IMR-90 (cell line): ENCODE data around the gene SLC6A6. TPM values are rescaled to one million over a fixed set of nuclear protein-coding genes. Genes with fewer than 3 reads are reported as not detected.

Experiments used
- ATAC-seq: fragments of 200-7000 bp; cut with Tn5 transposase; 2 replicates; pipeline ENCODE4 v1.9.1; 2020; ENCODE audit warnings: low read depth, mild to moderate bottlenecking, moderate library complexity
- BruUV-seq: library from RNA; stranded (reverse); fragments of 400-500 nt; replicated peaks from 2 replicates; lab custom pipeline; 2021; lab: Mats Ljungman, UMichigan
- CTCF ChIA-PET: fragments of 300-600 bp; formaldehyde crosslinking; extraction: SDS; loops from one replicate; lab custom pipeline; 2021; ENCODE audit warnings: antibody characterized with exemption; lab: Yijun Ruan, JAX
- POLR2A ChIA-PET: fragments of 300-600 bp; sonication (Branson Sonifier 250); formaldehyde crosslinking; loops from one replicate; lab custom pipeline; 2022; ENCODE audit warnings: antibody characterized with exemption; ENCODE audit not compliant: unreplicated experiment; lab: Charles Lee
- DNase-seq: peaks from one replicate; pipeline ENCODE4 v3.0.0; 2013
- H2AFZ ChIP-seq: replicated peaks from 2 replicates; pipeline ENCODE3; 2013; ENCODE audit warnings: low read length, mild to moderate bottlenecking; ENCODE audit not compliant: poor library complexity
- H2AK5ac ChIP-seq: 2 replicates; pipeline ENCODE4 v1.6.1; 2013; ENCODE audit warnings: low read depth, low read length, inconsistent platforms
- H2AK9ac ChIP-seq: replicated peaks from 2 replicates; pipeline ENCODE3; 2013; ENCODE audit warnings: mild to moderate bottlenecking, low read depth, low read length, moderate library complexity; ENCODE audit not compliant: poor library complexity
- H2BK120ac ChIP-seq: 2 replicates; pipeline ENCODE4 v1.6.1; 2013; ENCODE audit warnings: low read depth, low read length, inconsistent platforms
- H2BK15ac ChIP-seq: 3 replicates; pipeline ENCODE4 v1.6.1; 2013; ENCODE audit warnings: low read depth, low read length, inconsistent platforms
- H2BK20ac ChIP-seq: 2 replicates; pipeline ENCODE4 v1.6.1; 2013; ENCODE audit warnings: low read depth, mild to moderate bottlenecking, inconsistent platforms, low read length, moderate library complexity
- H2BK5ac ChIP-seq: 2 replicates; pipeline ENCODE4 v1.6.1; 2013; ENCODE audit warnings: mild to moderate bottlenecking, low read depth, low read length, inconsistent platforms; ENCODE audit not compliant: poor library complexity, severe bottlenecking
- H3K14ac ChIP-seq: replicated peaks from 2 replicates; pipeline ENCODE4 v1.6.1; 2013; ENCODE audit warnings: low read depth, low read length, inconsistent platforms
- H3K18ac ChIP-seq: 2 replicates; pipeline ENCODE4 v1.6.1; 2013; ENCODE audit warnings: low read depth, low read length, control low read depth
- H3K23ac ChIP-seq: 2 replicates; pipeline ENCODE4 v1.6.1; 2013; ENCODE audit warnings: low read depth, low read length, inconsistent platforms
- H3K27ac ChIP-seq: 2 replicates; pipeline ENCODE4 v1.5.1; 2013; ENCODE audit warnings: mild to moderate bottlenecking, control low read depth, low read length; ENCODE audit not compliant: insufficient read depth
- H3K27me3 ChIP-seq: 2 replicates; pipeline ENCODE4 v1.6.1; 2013; ENCODE audit warnings: low read length; ENCODE audit not compliant: control insufficient read depth, insufficient read depth
- H3K36me3 ChIP-seq: 2 replicates; pipeline ENCODE4 v1.6.1; 2013; ENCODE audit warnings: low read length, mixed read lengths; ENCODE audit not compliant: control insufficient read depth, insufficient read depth
- H3K4ac ChIP-seq: 2 replicates; pipeline ENCODE4 v1.6.1; 2013; ENCODE audit warnings: low read depth, low read length, inconsistent platforms
- H3K4me1 ChIP-seq: 2 replicates; pipeline ENCODE4 v1.6.1; 2013; ENCODE audit warnings: low read length, mixed read lengths; ENCODE audit not compliant: control insufficient read depth, insufficient read depth
- H3K4me2 ChIP-seq: 2 replicates; pipeline ENCODE4 v1.6.1; 2013; ENCODE audit warnings: low read depth, mild to moderate bottlenecking, control low read depth, low read length, moderate library complexity
- H3K4me3 ChIP-seq: 2 replicates; pipeline ENCODE4 v1.5.1; 2013; ENCODE audit warnings: low read depth, mild to moderate bottlenecking, control low read depth, low read length, moderate library complexity; ENCODE audit not compliant: insufficient read depth
- H3K56ac ChIP-seq: 2 replicates; pipeline ENCODE4 v1.6.1; 2013; ENCODE audit warnings: low read length, inconsistent platforms; ENCODE audit not compliant: insufficient read depth; ENCODE audit errors: extremely low read depth
- H3K79me1 ChIP-seq, 2 experiments: 2 replicates each; pipeline ENCODE4 v1.6.1; 2013; ENCODE audit warnings: low read length in 2 of 2, inconsistent platforms in 1 of 2, low read depth in 1 of 2
- H3K9ac ChIP-seq: 2 replicates; pipeline ENCODE4 v1.6.1; 2013; ENCODE audit warnings: low read depth, low read length, control low read depth
- H3K9me1 ChIP-seq: 2 replicates; pipeline ENCODE4 v1.6.1; 2013; ENCODE audit warnings: low read length, inconsistent platforms; ENCODE audit not compliant: insufficient read depth
- H3K9me3 ChIP-seq: 2 replicates; pipeline ENCODE4 v1.6.1; 2013; ENCODE audit warnings: low read length; ENCODE audit not compliant: control insufficient read depth, insufficient read depth
- H4K20me1 ChIP-seq: 2 replicates; pipeline ENCODE4 v1.6.1; 2013; ENCODE audit warnings: low read length, inconsistent platforms; ENCODE audit not compliant: insufficient read depth
- H4K5ac ChIP-seq: 2 replicates; pipeline ENCODE4 v1.6.1; 2013; ENCODE audit warnings: mild to moderate bottlenecking, low read depth, low read length, control low read depth
- H4K8ac ChIP-seq, 2 experiments: 2 replicates each; pipeline ENCODE4 v1.6.1; 2013; ENCODE audit warnings: low read depth in 2 of 2, low read length in 2 of 2, control low read depth in 1 of 2, inconsistent platforms in 1 of 2
- H4K91ac ChIP-seq: 2 replicates; pipeline ENCODE4 v1.6.1; 2013; ENCODE audit warnings: low read depth, low read length, inconsistent platforms; ENCODE audit not compliant: insufficient read depth
- BHLHE40 ChIP-seq: fragments of 150-350 bp; IDR thresholded peaks from 2 replicates; pipeline ENCODE4 v1.6.1; 2016; ENCODE audit warnings: mild to moderate bottlenecking, low read depth, low read length
- CEBPB ChIP-seq: IDR thresholded peaks from 2 replicates; pipeline ENCODE4 v1.6.1; 2012; ENCODE audit warnings: low read depth, low read length, improper control_type of control experiment
- CHD1 ChIP-seq: IDR thresholded peaks from 2 replicates; pipeline ENCODE4 v1.6.1; 2012; ENCODE audit warnings: low read depth, low read length, improper control_type of control experiment
- CTCF ChIP-seq: conservative IDR thresholded peaks from 2 replicates; pipeline ENCODE4 v1.5.1; 2012; ENCODE audit warnings: mild to moderate bottlenecking, low read depth, low read length, improper control_type of control experiment
- ELK1 ChIP-seq: fragments of 150-350 bp; IDR thresholded peaks from 2 replicates; pipeline ENCODE4 v1.6.1; 2016; ENCODE audit warnings: low read depth, mild to moderate bottlenecking, low read length, moderate library complexity, borderline replicate concordance
- FOS ChIP-seq: fragments of 150-350 bp; IDR thresholded peaks from 2 replicates; pipeline ENCODE4 v1.6.1; 2016; ENCODE audit warnings: low read depth, low read length
- MAFK ChIP-seq: IDR thresholded peaks from 2 replicates; pipeline ENCODE4 v1.6.1; 2012; ENCODE audit warnings: low read depth, low read length, improper control_type of control experiment
- MAZ ChIP-seq: IDR thresholded peaks from 2 replicates; pipeline ENCODE4 v1.6.1; 2012; ENCODE audit warnings: low read depth, mild to moderate bottlenecking, low read length, improper control_type of control experiment, moderate library complexity, borderline replicate concordance
- MXI1 ChIP-seq: IDR thresholded peaks from 2 replicates; pipeline ENCODE4 v1.6.1; 2012; ENCODE audit warnings: low read depth, mild to moderate bottlenecking, low read length, moderate library complexity, borderline replicate concordance
- NFE2L2 ChIP-seq: fragments of 150-350 bp; IDR thresholded peaks from 2 replicates; pipeline ENCODE4 v1.6.1; 2016; ENCODE audit warnings: low read depth, mild to moderate bottlenecking, low read length
- POLR2A ChIP-seq: IDR thresholded peaks from 2 replicates; pipeline ENCODE4 v1.6.1; 2012; ENCODE audit warnings: mild to moderate bottlenecking, low read depth, low read length
- RAD21 ChIP-seq: IDR thresholded peaks from 2 replicates; pipeline ENCODE4 v1.6.1; 2012; ENCODE audit warnings: low read length, improper control_type of control experiment
- RCOR1 ChIP-seq: IDR thresholded peaks from 2 replicates; pipeline ENCODE4 v1.6.1; 2012; ENCODE audit warnings: mild to moderate bottlenecking, low read length, improper control_type of control experiment; ENCODE audit not compliant: insufficient replicate concordance
- RFX5 ChIP-seq: IDR thresholded peaks from 2 replicates; pipeline ENCODE4 v1.8.0; 2012; ENCODE audit warnings: low read depth, mild to moderate bottlenecking, low read length, moderate library complexity
- SMC3 ChIP-seq: fragments of 150-350 bp; IDR thresholded peaks from 2 replicates; pipeline ENCODE4 v1.6.1; 2016; ENCODE audit warnings: low read depth, mild to moderate bottlenecking, antibody characterized with exemption, low read length, moderate library complexity
- WGBS, 2 experiments: methylation state at CpG; one replicate each; pipeline versions ENCODE4 v1.1.5 to v1.1.7; 2013; ENCODE audit warnings: missing lambda C conversion rate in 2 of 2; ENCODE audit not compliant: insufficient read length in 1 of 2; ENCODE audit errors: extremely low coverage in 2 of 2; 5-methylcytosine and 5-hydroxymethylcytosine counted together
- dilution Hi-C: fragments of 300-500 bp; cut with HindIII; formaldehyde crosslinking; loops from one replicate; pipeline ENCODE4 v1.14.3; 2018; ENCODE audit warnings: low sequenced_read_pairs; ENCODE audit not compliant: unreplicated experiment
- in situ Hi-C: fragments of 300-500 bp; cut with MboI; formaldehyde crosslinking; loops from 3 replicates; pipeline ENCODE4 v1.14.3; 2019; ENCODE audit warnings: low sequenced_read_pairs, inconsistent platforms, mixed read lengths
- intact Hi-C: fragments of 100-400 bp; cut with micrococcal nuclease; formaldehyde crosslinking; loops from 2 replicates; pipeline ENCODE4 v1.10.0; 2022
- polyA plus RNA-seq, 3 experiments: library from polyadenylated mRNA; depleted of rRNA; stranded (reverse); fragments of >200 nt; gene quantifications; 2 replicates each; pipeline ENCODE4 v1.2.3, GENCODE V29; 2012; ENCODE audit warnings: low replicate concordance in 1 of 3
- total RNA-seq: library from RNA; depleted of rRNA; stranded (reverse); fragments of >200 nt; gene quantifications from 2 replicates; pipeline ENCODE4 v1.2.3, GENCODE V29; 2012
- TF ChIP-seq, protein P1 (sequence below): fragments of 150-350 bp; IDR thresholded peaks from 2 replicates; pipeline ENCODE4 v1.6.1; 2017; ENCODE audit warnings: mild to moderate bottlenecking, antibody characterized with exemption, low read length, low read depth

Gene SLC6A6
- total and polyA plus RNA-seq, 2 of the 4 experiments (the other 2 are of a cell fraction) = 29.9 to 39.4 TPM

DNA sequence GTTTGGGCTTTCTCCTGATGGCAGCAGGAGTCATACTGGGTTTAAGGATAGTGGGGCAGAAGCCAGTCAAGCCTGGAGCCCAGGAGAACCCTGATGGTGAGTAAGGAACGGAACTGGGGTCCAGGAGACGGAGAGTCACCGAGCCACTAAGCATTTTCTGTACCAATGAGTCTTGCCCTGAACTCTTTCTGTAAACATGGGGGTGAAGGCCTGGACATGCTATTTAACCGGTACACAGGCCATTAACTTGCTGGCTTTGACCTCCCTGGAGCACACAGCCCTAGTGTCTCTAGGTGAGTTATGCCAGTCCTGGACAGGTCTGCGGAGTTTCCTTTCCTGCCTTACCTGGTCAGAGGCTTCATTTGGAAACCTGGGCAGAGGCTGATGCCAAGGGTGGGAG, 3.9 kb downstream of the SLC6A6 start:
- Histone ChIP-seq H2AK5ac (0 out of 2 replicates have a peak overlapping the region, but pooled peaks have one; percentile 5), H2BK20ac (no peak overlapping the region), H3K4me1 (peaks cover 33% of the 10 kb centered on the region), H2BK15ac (no peak overlapping the region), H3K79me1 (peaks cover 36 to 63% of the 10 kb centered on the region in 2 experiments), H4K91ac (no peak overlapping the region; the same call in none of the 2 replicates), H3K14ac (no peak overlapping the region), H3K27me3 (no peaks in the 10 kb centered on the region), H3K36me3 (peaks cover 9% of the 10 kb centered on the region), H3K4ac (no peak overlapping the region), H4K20me1 (peaks cover 35% of the 10 kb centered on the region), H4K5ac (no peak overlapping the region), H3K9me3 (no peaks in the 10 kb centered on the region), H3K9me1 (peaks cover 40% of the 10 kb centered on the region), H3K18ac (no peak overlapping the region), H2BK120ac (no peak overlapping the region), H3K4me2 (no peak overlapping the region), H3K56ac (no peak overlapping the region), H4K8ac (no peak overlapping the region; a peak in 1 of 4 replicates), H3K9ac (no peak overlapping the region), H3K23ac (peak overlapping the region; percentile 36; the same call in 1 of the 2 replicates), H2AFZ (no peak overlapping the region), H3K4me3 (no peak overlapping the region), H3K27ac (no peak overlapping the region), H2AK9ac (peak overlapping the region; percentile 51), H2BK5ac (no peak overlapping the region)
- in situ Hi-C loops = loop anchor here (5.0 kb wide), 1 partner anchor 56 kb away; no protein-coding TSS in a partner anchor
- no TSS peak for BruUV-seq
- ATAC-seq (no peak), DNase-seq (no peak)
- CTCF ChIA-PET = no interaction called here
- intact Hi-C loops = no loop called here
- 61% methylated on average over 3 of the region's 5 CpGs; no CpG with 5 or more reads in 1 of the 2 experiments for WGBS, 2 experiments
- POLR2A ChIA-PET = no interaction called here
- no peak for TF ChIP-seq RFX5
- TF ChIP-seq NFE2L2 = no peak
- TF ChIP-seq RAD21 = no peak
- TF ChIP-seq CEBPB = no peak
- TF ChIP-seq SMC3 = no peak
- TF ChIP-seq, protein P1, sequence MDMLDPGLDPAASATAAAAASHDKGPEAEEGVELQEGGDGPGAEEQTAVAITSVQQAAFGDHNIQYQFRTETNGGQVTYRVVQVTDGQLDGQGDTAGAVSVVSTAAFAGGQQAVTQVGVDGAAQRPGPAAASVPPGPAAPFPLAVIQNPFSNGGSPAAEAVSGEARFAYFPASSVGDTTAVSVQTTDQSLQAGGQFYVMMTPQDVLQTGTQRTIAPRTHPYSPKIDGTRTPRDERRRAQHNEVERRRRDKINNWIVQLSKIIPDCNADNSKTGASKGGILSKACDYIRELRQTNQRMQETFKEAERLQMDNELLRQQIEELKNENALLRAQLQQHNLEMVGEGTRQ = no peak
- no peak for TF ChIP-seq POLR2A
- TF ChIP-seq CTCF = no peak
- TF ChIP-seq MXI1 = no peak
- TF ChIP-seq BHLHE40 = no peak
- no peak for TF ChIP-seq MAZ
- no peak for TF ChIP-seq ELK1
- no peak for TF ChIP-seq CHD1
- TF ChIP-seq MAFK = no peak
- no peak for TF ChIP-seq RCOR1
- no peak for TF ChIP-seq FOS
- dilution Hi-C loops = no loop called here
